GM21526 (cell line): ENCODE results near the gene RAB28.
A peak's percentile ranks its signal among the peaks of the same experiment; 100 is the strongest.

Source experiments
- ATAC-seq: cut with Tn5 transposase; IDR thresholded peaks from one replicate; pipeline ENCODE4 v1.9.1; 2021; ENCODE audit warnings: moderate library complexity; ENCODE audit not compliant: unreplicated experiment, low FRiP score

RAB28 gene

DNA sequence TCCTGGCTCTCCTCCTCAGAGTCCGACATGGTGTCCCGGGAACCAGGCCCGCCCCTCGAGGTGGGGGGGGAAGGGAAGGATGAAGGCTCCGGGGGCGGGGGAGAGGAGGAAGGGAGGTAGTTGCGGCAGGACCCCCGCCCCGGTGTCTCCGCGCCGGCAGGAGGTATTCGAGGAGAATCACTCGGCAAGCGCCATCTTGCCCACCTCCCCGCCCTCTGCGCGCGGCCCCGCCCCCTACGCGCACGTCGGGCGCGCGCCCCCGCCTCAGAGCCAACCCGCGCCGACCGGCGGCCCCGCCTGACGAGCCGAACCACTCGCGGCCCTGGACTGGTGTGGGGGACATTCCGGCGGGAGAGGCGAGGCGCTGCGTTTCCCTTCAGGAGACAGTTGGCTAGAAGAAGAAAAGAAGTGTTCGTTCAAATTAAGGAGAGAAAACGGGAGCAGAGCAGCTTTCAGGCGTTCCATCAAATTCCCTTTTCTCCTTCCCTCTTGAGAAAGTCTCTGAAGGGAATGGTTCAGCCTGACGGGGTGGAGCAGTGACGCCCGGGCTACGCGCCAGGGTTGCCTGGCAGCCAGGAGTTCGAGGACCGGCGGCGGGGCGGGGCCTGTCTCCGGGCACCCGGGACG, at the start of gene RAB28:
TSS of gene RAB28 (minus strand) at position 219 of the 627 bp plus-strand sequence.
- peak; percentile 98 for ATAC-seq

DNA sequence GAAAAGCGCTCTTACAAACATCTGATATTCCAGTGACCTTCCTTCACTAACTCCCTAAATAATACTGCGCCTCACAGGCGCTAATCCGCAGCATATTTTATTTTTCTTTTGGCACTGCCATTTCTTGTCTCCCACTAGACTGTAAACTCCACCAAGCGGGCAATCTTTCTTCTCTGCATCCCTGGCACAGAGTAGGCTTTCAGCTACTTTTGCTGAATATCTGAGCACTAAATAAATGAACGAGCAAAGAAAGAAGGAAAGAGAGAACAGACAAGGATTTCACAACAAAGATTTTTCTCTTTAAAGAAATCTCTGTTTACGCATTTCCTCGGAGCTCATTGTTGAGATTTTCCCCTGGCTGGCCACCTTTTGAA, 47.5 kb upstream of the RAB28 start:
- no peak for ATAC-seq

DNA sequence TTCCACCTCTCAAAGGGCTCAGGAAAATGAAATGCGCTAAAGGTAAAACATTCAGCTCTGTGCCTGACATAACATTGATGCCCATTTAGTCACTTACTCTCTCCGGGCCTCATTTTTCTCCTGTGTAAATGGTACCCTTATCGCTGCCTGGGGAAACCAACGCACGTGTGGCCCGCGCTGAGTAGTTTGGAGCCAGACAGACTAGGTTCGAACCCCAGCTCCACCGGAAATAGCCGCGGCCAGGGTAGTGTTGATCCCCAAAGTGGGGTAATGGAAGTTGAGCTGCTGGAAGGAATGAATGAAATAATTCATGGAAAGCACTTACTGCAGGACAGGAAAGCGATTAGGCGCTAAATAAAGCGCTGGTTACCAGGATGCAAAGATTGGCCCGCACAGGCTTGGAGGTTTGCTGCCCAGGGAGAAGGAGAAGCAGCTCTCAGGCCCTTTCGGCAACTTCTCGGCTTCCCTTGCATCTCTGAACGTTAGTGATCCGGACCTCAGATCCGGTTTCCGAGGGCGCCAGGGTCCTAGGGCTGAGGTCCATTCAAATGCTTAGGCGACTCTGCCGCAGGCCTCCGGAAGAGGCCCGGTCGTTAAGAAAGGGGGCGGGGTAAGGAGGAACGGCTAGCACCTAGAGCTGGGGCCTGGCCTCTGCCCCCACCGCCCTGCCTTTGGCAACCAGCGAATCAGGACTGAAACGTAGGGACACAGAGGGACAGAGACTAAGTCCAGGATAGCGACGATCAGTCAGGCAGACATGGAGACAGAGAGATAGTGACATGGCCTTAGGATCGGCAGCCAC, 46.9 kb upstream of the RAB28 start:
- ATAC-seq: no peak

DNA sequence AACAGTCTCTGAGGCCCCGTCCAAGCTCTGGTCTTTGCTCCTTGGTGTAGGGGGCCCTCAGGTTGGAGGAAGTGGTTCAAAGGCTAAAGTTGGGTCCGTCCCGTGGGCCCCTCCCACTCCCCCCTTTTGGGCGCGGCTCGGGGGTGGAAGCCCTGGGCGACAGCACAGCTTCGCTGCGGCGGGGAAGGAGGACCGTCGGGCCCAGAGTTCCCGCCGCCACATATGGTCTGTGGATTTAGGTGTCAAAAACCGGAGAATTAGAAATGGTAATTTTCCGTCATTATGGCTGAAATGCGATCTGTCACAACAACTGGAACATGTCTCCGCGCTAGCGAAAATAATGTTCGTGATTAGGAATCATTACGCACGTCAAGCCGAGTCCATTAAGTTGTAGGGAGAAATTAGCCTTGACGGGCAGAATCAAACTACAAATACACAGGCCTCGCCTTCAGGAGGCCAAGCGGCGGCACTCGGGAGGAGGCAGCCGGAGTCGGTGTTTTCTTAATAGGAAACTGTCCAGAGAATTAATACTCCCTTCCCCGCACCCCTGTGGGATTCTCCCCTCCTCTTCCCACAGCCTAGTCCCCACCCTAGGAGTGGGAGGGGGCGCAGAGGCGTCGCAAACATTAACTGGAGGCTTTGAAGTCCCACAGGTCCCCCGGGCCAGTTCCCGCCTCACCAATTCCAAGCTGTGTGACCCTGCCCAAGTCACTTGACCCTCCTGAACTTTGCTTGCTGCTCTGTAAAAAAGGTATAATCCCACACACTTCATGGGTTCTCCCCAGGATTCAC, 45.2 kb upstream of the RAB28 start:
- no peak for ATAC-seq

DNA sequence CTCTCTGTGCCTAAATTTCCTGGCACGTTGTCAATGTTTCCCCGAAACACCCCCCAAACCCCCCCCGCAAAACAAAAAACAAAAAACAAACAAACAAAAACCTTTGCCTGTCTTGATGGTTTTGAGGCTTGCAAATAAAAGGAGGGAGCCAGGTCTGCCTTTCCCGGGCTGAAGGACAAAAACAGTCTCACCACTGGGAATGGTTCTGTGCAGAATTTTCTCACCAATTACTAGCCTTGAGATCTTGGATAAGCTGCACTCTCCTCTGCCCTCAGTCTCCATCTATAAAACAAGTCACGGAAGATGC, 44.6 kb upstream of the RAB28 start:
- ATAC-seq: no peak

DNA sequence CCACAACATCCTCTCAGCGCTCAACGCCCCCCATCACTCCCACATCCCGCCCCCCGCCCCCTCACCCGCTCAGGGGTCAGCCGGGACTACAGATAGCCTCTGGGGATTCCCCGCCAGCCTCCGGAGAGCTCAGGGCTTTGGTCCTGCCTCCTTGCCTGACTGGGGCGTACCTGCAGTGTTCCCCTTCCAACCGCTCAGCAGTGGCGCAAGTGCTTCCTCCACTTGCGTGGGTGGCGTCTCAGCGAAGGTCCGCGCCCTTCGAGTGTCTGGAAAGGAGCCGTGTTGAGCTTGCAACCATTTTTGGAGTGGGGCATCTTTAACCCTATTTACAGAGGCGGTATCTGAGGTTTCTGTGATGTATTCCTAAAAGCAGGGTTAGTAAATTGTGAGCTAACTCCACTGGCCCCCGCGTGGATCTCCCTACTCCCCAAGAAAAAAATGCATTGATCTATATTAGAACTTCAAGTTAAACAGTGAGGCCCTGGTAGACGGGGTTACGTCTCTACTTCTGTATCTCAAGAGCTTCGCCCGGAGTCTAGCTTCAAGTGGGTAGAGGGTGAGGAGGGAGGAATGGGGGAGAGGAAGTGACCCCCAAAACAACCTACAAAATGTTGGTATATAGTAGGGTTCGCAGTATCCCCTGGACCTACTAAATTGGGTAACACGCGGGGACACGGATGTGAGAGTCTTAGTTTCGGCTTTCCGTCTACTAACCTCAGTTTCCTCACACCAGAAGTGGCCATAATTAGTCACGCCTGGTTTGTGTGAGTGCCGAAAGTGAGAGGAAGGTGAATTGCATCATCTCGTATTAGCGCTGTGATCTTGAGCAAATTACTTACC, 44.1 kb upstream of the RAB28 start:
- peak; percentile 84 for ATAC-seq

DNA sequence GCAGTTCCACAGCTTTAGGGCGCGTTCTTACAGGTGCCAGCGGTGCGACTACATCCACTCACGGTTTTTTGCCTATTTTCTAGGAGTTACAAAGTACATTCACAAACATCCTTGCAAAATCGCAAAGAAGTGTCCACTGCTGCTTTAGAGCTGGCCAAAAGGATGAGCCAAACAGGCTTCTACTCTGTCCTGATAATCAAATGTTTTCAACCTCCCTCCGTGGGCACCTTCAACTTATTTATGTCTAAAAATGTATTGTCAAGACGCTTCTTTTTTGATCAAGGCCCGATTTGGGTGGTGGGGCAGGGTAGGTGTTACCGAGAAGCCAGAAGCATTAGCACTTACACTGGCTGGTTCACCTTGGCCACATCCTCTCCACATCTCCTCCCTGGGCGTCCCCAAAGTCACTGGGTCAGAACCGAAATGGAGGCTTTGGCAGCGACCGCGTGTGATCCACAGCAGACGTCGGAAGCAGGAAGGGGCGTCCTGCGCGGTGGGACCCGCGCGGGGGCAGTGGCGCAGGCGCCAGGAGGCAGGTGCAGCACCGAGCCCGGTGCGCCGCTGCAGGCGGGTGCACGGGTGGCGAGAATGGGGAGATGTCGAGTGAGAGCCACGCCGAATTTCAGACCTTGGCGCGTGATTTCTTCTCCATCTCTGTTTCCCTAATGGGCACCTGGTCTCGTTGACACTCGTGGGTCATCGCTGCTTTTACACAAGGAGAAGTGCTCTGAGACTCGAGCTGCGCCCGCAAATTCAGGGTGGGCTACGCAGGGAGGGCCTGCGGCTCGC, 43.2 kb upstream of the RAB28 start:
- no peak for ATAC-seq

DNA sequence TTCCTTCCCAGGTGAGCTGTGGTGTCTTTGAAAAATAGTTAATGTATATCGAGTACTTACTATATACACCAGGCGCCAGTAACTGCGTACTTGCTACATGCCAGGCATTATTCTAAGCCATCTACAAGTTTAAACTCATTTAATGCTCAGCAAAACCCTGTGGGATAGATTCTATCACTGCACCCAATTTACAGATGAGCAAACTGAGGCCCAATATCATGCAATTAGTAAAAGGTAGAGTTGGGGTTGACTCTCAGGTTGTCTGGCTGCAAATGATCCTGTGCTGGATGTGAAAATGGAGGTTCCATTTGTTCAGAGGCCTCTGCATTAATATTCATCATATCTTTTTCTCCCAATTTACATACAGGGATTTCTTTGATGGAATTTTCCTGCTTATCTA, 42.5 kb upstream of the RAB28 start:
- no peak for ATAC-seq

DNA sequence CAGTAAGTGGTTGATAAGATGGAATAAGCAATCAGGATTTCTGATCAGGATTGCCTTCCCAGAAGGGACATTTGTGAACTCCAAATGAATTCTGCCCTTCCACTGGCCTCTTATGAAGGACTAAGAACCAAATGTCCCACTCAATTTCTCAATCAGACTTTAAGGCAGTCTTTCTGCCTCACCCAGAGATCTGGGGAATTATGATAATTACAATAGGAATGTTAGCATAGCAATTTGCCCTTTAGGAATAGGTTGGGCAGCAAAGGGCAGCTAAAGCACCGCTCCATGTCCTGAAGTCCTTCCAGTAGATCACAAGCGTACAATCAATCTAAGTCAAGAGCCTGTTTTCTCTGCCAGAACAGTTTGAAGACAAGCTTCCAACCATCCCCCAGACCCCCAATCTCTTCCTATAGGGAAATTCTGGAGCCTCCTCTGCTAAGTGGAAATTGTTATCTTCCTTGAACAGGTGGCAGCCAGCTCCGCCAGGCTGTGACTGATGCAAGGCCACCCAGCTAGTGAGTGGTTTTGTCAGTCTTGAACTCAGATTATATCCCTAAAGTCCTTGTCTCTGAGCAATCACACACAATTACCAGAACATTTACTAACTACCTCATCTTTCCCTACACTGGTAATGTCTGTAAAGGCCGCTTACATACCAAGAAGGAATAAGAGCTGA, 41.6 kb upstream of the RAB28 start:
- no peak for ATAC-seq

DNA sequence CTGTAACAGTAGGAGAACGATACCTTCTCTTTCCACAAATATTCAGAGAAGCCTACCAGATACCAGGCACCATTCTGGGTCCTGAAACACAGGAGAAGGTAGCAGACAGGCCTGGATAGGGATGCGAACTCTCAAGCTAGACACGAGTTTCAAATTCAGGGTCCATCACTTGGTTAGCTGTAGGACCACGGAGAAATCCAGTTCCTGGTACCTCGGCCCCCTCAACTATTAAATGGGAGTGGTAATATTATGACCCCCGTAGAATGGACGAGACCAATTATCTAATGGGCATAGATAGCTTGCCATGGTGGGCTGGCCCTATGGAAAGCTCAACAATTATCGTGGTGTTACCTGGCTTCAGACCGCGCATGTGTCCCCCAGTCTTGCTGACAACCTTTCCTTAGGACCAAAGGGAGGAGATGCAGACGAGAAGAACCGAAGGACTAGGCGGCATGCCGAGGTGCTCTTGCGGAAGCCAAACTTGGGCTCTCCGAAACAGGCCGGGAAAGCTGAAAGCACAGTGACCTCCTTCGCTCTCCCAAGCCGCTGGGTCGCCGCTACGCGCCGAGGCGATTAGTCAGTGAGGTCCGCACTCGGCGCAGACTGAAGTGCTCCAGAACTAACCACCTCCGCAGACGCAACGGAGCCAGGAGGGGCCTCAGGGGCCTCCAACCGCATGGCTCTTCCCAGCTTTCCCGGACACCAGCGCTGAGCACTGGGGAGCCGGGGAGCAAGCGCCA, 40.5 kb upstream of the RAB28 start:
- ATAC-seq: no peak

DNA sequence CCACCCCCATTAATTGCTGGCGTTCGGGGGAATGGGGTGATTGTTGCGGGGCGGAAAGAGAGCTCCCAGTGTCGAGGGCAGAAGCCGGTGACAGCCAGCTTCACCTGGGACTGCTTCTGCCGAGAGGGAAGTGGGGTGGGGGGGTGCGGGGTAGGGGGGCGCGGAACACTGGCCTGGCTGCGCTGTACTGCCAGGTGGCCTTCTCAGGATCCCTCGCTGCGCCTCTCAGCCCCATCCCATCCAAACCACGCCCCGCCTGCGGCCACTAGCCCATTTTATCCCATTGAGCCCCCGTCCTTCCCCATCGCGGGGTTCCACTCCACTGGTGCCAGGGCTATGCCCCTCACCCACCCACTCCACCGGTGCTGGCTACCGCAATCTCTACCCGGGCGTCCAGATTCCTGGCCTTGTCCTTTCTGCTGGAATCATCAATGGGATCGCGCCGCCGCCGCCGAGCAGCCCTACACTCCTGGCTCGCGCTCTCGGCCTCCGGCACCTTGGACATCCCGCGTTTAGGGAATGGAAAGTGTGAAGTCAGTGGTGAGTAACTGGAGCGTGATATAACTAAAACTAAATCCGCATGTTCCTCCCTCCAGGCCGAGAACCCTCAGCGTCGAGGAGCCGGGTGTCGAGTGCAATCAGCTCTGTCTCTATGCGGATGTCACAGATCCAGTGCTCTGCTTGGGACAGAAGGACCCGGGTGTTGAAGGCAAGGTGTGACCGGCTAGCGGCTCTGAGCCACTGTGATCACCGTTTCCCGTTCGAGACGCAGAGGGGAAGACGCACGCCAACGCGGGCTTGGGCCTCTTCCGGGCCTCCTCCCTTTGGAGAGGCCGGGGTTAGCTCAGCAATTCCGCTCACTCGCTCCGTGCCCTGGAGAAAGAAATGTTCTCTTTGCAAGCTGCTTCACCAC, 39.7 kb upstream of the RAB28 start:
- ATAC-seq: no peak

DNA sequence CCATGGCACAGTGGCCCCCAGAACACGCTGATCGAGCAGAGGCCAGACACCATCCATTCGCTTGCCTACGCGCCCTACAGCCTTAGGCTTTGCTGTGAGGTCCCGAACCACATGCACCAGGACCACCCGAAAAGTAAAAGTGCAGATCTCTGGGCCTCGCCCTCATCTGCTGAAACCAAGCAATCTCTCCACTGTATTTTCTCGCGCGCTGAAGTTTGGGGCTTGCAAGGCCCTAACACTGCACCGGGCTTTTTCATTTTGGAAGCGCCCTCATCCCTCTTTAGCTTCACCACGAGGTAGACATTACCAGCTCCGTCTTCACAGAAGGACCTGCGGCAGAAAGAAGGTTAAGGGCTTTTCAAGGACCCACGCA, 39.0 kb upstream of the RAB28 start:
- no peak for ATAC-seq

DNA sequence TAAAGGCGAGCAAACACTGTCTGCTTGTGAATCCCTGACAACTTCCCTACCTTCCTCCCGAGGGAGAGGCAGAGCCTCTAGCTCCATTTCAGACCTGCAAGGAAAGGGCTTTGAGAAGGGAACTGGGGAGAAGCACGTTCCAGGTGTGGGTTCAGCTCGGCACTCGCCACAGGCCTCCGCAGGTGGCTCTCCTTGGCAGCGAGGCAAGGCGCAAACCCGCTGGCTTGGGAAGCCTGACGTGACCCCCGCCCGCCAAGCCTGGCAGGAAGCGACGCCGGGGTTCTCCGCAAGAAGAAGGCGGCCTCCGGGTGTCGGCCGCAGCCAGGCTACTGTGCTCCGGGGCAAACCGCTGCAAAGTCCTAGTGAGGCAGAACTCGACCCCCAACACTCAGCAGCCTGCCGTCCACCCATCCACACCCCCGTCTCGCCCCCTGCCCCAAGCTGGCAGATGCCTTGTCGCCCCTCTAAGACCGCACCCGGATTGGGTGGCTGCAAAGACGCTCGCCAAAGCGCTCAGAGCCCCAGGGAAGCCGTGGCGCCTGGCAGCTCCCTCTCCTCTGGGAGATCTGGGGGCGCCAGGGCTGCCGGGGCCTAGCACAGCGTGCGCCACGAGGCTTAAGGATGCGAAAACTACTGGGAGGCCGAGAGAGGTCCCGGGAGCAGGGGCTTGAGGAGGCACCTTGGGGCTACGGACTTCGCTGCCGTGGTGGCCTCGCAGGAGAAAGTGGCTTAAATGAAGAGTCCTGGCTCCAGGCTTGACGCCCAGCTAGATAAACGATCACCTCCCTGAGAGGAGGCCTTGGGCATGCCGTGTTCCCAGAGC, 38.4 kb upstream of the RAB28 start:
- ATAC-seq: no peak

DNA sequence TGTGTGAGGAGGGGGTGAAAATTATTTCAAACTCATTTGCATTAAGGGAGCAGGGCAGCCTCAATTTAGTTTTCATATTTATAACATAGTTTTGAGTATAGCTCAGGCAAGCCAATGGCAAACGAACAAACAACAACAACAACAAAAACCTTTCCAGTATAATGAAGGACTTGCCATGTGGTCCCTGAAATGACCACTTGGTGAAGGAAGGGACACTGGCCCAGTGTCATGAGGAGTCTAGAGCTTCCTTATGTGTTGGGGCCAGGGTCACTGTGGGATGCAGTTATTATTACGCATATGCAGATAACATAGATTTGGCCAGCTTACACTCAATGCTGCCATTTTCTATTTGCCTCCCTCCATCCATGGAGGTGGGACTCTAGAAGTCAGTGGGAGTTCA, 36.9 kb upstream of the RAB28 start:
- ATAC-seq: no peak

DNA sequence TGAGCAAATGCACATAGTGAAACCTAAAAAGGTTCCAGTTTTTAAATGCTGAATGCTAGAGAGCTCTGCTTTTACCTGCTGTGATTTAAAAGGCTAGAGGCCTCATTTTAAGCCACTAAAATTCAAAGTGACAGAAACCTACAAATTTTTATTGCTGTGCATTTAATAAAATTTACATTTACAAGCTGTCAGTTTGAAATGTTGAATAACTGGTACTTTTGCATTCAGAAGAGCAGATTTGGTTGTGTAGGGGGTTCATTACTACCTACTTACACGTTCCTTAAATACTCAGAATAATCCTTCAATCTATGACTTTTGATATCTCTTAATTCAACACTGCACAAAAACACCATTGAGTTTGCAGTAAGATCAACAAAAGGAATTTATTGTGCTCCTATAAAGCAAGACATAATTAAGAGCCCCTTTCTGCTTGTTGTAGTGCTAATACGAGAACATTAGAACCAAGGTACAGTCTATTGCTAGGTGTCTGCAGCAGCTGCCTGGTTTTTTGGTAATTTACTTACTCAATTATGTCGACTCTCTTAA, 32.2 kb upstream of the RAB28 start:
- ATAC-seq: no peak

DNA sequence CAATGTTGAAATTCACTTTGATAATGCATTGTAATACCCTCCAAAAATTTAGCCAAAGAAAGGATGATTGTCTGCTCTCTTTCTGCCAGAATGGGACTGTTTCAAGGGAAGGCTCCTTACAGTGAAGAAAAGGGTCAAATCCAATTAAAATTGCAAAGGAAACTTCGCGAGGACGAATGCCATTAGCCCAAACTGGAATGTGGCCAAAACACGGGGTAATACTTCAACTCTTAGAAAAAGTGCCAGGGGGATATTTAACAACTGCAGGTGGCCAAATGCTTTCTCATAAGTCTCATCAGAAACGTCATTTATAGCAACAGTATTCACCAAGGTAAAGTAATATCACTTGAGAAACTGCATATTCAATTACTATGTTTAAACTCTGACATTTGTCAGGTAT, 31.1 kb upstream of the RAB28 start:
- ATAC-seq: no peak

DNA sequence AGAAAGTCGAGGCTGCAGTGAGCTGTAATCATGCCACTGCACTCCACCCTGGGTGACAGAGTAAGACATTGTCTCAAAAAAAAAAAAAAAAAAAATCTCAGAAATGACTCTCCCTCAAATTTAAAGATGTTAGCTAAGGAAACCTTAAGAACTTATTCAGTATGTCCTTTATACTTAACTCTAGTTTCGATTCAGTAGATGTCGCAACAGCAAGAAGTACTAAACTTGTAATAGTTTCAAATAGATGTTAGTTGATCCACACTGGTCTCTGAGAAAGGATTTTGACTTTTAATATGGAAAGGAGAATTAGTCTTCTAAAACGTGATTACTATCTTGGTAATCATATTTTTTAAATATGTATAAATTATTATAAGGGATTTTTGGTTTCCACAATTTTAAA, 30.6 kb upstream of the RAB28 start:
- ATAC-seq: no peak
